DMS79 (cell line): Measurements from ENCODE around the gene AP3S2.
"Not testable (repeated sequence)": the region's sequence is repeated elsewhere in the genome, so short reads cannot be mapped to it uniquely, and the experiment has no call there.

Experiments
- DNase-seq: peaks from one replicate; lab custom pipeline; 2025; lab: John Stamatoyannopoulos, UW

Gene AP3S2

DNA sequence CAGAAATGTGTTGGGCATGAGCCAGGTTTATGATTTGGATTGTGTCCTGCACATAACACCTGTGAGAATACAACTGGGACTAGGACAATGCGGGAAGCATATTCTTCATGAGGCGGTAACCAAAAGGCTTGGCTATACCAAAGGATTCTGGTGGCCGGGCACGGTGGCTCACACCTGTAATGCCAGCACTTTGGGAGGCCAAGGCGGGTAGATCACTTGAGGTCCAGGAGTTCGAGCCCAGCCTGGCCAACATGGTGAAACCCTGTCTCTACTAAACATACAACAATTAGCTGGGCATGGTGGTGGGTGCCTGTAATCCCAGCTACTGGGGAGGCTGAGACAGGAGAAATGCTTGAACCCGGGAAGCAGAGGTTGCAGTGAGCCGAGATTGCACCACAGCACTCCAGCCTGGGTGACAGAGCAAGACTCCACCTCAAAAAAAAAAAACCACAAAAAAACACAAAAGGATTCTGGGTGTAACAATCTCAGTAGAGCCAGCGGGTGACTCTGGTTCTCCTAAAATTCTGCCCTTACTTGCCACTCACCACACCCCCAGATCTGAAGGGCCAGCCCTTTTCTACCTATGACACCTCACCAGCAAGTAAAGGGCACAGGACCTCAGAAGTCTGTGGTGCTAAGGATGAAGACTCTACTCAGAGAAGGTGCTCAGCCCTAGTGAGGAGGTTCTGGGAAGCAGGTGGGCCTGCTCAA lies 59.2 kb downstream of the AP3S2 start:
- DNase-seq, result not testable (repeated sequence)

DNA sequence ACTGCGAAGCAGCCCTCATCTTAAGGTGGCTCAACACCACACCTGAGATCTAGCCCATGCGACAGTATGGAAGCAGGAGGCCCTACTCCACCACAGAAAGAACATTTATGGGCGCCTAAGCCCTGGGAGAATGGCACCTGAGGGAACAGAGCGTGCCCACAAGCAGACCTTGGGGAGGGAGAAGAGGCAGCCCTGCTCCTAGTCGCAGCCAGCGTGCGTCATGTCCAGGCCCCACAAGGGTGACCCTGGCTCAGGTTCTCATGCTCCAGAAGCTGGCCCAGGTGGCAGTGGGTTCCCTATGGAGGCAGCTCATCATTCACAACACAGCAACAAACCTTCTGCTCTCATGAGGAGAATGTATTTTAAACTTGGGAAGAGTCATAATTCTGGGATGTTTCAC lies 59.8 kb downstream of the AP3S2 start:
- DNase-seq, result no peak

GRCh38 chr15:89830639-89831038 lies 63.2 kb downstream of the AP3S2 start:
- DNase-seq, result no peak

GRCh38 chr15:89829616-89830440 lies 64.0 kb downstream of the AP3S2 start:
- no peak for DNase-seq

DNA sequence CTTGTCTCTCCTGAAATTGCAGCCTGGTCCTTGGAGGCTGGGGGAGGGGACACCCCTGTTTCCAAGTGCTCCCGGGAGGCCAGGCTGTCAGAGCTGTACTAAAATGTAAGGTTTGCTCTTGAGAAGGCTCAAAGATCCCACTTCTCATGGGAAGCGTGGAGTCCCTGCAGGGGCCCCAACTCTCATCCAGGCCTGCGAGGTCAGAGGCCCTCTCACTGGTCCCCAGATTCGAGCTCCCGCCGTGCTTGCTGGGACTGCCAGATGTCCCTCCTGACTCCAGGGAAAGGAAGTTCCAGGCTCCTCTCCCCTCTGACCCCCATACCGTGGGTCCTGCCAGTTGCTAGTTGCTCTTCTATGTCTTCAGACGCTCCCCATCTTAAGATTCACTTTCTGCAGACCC lies 64.6 kb downstream of the AP3S2 start:
- no peak for DNase-seq

GRCh38 chr15:89828281-89829145 lies 65.3 kb downstream of the AP3S2 start:
- DNase-seq, result no peak

DNA sequence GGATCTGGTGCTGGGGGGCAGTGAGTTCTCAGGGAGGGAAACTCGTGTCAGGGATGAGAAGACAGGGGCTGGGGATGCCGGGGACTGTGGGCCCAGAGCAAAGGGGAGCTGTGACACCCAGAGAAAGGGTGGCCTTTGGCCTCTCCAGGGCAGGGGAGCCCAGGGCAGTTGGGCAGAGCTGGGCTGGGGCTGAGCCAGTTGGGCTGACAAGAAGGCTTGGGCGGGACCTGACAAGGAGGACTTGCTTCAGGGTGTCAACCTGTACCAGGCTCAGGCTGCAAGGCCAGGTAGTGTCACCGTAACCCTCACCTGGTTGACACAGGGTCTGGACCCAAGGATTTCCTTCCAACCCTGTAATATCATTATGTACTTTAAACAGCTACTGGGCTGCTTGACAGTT lies 66.0 kb downstream of the AP3S2 start:
- DNase-seq, result no peak

GRCh38 chr15:89826671-89827655 lies 66.8 kb downstream of the AP3S2 start:
- no peak for DNase-seq

GRCh38 chr15:89825271-89825940 lies 68.4 kb downstream of the AP3S2 start:
- DNase-seq, result no peak

- DNase-seq, result no peak
Measured at GRCh38 chr15:89824607-89824867, 69.3 kb downstream of the AP3S2 start.

DNA sequence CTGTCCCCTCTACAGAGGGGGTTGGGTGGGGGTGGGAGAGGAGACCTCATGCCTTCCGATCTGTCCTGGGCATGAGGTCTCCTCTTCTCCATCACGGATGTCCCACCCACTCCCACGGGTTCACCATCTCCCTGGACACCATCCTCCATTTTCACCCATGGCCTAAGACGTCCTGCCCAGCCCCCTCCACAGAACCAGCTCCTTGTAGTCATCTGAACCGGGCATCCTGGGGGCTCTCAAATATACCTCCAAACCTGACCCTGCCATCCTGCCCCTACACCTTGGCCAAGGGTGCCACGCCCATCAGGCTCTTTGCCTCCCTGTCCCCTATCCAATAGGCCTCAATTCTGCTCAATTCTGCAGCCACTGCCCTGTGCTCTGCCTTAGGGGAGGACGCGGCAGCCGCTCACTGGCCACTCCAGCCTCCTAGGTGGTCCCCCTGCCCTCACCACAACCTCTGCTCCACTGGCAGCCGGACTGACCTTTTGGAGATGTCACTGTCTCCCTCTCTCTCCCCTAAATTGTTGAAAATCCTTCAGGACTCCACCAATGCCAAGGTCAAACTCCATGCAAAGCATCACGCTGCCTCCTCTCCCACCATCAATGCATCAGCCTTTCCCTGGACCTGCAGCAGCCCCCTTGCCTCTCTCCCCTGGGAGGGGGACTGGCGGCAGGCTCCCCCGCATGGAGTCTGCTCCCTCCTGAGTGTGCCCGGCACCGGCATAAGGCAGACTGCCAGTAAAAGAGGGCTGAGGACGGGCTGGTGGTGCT lies 69.8 kb downstream of the AP3S2 start:
- no peak for DNase-seq

DNA sequence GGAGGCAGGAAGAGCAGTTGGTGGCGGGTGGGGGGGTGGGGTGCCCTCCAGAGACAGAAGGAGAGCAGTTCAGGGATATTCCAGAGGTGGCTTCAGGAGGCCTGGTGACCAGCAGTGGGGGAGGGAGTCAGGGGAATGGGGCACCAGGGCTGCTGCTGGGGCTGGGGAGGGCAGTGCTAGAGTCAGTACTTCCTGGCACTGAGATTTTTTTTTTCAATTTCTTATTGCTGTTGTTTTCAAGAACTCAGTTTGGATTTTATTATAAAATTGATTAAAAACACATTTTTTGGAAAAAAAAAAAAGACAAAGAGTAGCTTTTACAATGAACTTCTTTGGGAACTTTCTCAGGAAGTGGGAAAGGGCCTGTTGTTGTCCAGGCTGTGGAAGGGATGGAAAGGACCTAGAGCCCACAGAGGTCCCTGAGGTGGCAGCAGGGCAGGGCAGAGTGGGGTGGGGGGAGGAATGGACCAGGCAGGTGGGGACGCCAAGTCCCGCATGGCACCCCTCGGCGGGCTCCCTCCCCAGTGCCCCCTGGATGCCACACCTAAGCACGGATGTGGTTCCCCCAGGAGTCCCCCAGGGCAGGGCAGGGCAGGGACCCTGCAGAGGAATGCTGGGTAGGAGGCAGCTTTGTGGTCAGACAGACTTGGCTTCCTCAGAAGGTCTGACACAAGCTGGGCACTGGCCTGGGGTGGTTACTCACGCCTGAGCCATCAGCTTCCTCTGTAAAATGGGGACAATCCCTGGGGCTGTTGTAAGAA lies 70.7 kb downstream of the AP3S2 start:
- no peak for DNase-seq

- no peak for DNase-seq
Measured at GRCh38 chr15:89822611-89822950, 71.2 kb downstream of the AP3S2 start.

GRCh38 chr15:89822026-89822425 lies 71.8 kb downstream of the AP3S2 start:
- DNase-seq, result no peak

DNA sequence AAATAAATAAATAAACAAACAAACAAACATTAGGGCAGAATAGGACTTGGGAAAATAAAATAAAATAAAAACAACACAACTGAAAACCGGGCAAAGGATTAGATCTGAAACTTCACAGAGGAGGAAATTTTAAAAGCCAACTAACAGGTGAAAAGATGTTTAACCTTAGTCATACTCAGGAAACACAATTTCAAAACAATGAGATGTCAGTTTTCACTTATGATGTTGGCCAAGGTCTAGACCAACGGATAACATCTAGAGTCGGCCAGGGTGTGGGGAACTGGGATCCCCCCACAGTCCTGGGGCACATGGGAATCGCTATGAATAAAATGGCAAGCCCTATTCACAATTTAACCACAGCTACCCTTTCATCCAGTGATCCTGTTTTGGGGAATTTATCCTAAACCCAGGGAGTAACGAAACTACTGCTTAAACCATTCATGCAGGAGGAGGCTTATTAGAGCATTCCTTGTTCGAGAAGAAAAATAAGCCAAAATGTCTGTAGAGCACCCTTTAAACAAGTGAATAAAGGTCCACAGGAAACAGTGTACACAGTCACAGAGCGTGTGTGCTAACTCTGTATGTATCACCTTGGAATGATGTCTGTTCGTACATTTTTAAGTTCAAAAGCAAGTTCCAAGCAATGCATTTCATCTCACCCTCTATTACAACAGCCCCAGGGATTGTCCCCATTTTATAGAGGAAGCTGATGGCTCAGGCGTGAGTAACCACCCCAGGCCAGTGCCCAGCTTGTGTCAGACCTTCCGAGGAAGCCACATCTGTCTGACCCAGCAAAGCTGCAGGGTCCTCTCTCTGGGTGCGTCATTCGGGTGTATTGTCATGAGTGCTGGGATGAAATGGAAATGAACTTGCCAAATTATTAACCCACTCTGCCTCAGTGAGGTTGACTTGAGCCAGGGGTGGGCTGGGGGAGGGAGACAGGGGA lies 72.9 kb downstream of the AP3S2 start:
- DNase-seq, result no peak

- no peak for DNase-seq
Measured at GRCh38 chr15:89818287-89818686, 75.5 kb downstream of the AP3S2 start.

DNA sequence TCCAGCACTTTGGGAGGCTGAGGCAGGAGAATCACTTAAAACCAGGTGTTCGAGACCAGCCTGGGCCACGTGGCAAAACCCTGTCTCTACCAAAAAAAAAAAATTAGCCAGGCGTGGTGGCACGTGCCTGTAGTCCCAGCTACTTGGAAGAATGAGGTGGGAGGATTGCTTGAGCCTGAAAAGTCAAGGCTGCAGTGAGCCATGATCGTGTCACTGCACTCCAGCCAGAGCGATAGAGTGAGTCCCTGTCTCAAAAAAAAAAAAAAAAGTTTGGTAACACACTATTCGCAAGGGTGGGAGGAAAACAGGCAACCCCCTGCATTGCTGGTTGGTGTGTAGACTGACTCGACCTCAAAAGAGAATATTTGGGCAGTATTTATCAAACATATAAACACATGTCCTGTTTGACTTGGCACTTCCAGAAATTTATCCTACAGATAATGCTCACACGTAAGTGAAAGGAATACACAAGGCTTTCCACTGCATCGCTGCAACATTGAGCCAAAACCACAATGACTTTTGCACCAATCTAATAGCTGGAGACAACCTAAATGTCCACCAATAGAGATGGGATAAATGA lies 76.0 kb downstream of the AP3S2 start:
- no peak for DNase-seq

DNA sequence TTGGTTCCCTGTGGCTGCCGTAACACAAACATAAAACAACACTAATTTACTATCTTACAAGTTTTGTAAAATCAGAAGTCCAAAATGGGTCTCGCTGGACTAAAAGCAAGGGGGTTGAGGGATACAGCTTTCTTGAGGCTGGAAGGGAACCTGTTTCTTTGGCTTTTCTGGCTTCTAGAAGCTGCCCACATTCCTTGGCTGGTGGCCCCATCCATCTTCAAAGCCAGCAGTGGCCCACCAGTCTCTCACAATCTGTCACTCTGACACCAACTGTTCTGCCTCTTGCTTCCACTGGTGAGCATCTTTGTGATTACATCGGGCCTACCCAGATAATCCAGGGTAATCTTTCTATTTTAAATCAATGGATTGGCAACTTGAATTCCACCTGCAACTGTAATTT lies 78.0 kb downstream of the AP3S2 start:
- no peak for DNase-seq
